Panc1 (cell line): Measurements from ENCODE around the gene CDK18. TPM values are rescaled to one million over a fixed set of nuclear protein-coding genes. Genes with fewer than 3 reads are reported as not detected.

Source experiments
- ATAC-seq: fragments of 200-7000 bp; cut with Tn5 transposase; 2 replicates; pipeline ENCODE4 v1.9.1; 2020; ENCODE audit warnings: mild to moderate bottlenecking, moderate library complexity
- BruUV-seq: library from RNA; stranded (reverse); fragments of 400-500 nt; replicated peaks from 2 replicates; lab custom pipeline; 2021; lab: Mats Ljungman, UMichigan
- CTCF ChIA-PET: fragments of 300-600 bp; sonication (Branson Sonifier 250); formaldehyde crosslinking; loops from one replicate; lab custom pipeline; 2022; ENCODE audit warnings: antibody characterized with exemption; lab: Charles Lee
- POLR2A ChIA-PET: fragments of 300-600 bp; sonication (Branson Sonifier 250); formaldehyde crosslinking; loops from one replicate; lab custom pipeline; 2022; ENCODE audit warnings: antibody characterized with exemption; lab: Charles Lee
- DNase-seq: peaks from one replicate; pipeline ENCODE4 v3.0.0-alpha.2; 2010; ENCODE audit warnings: low read depth, low spot score
- H3K27ac ChIP-seq: 2 replicates; pipeline ENCODE4 v1.5.1; 2011; ENCODE audit warnings: mild to moderate bottlenecking, low read length, inconsistent platforms
- H3K27me3 ChIP-seq: fragments of 200-500 bp; sonication (Bioruptor generic); 2 replicates; pipeline ENCODE4 v1.6.0; 2014; ENCODE audit warnings: low read length, inconsistent platforms; ENCODE audit not compliant: control insufficient read depth, insufficient read depth
- H3K36me3 ChIP-seq: fragments of 200-500 bp; sonication (Bioruptor generic); 2 replicates; pipeline ENCODE4 v1.5.1; 2014; ENCODE audit warnings: inconsistent platforms, mild to moderate bottlenecking, low read length, moderate library complexity; ENCODE audit not compliant: control insufficient read depth, insufficient read depth
- H3K4me1 ChIP-seq: 2 replicates; pipeline ENCODE4 v1.5.1; 2011; ENCODE audit warnings: inconsistent platforms, mild to moderate bottlenecking, low read length, moderate library complexity; ENCODE audit not compliant: control insufficient read depth, insufficient read depth
- H3K4me3 ChIP-seq, 2 experiments: 2 replicates each; pipeline ENCODE4 v1.5.1; 2011 to 2012; ENCODE audit warnings: low read depth in 2 of 2, low read length in 2 of 2, mild to moderate bottlenecking in 2 of 2, inconsistent platforms in 1 of 2, moderate library complexity in 1 of 2
- H3K9me3 ChIP-seq: fragments of 200-500 bp; sonication (Bioruptor generic); 2 replicates; pipeline ENCODE4 v1.5.1; 2014; ENCODE audit warnings: low read depth, mild to moderate bottlenecking, inconsistent platforms, low read length, moderate library complexity; ENCODE audit not compliant: control insufficient read depth, insufficient read depth
- POLR2AphosphoS5 ChIP-seq: IDR thresholded peaks from 2 replicates; pipeline ENCODE4 v1.6.1; 2012; ENCODE audit warnings: mild to moderate bottlenecking, low read depth, low read length, moderate library complexity
- SIN3A ChIP-seq: IDR thresholded peaks from 2 replicates; pipeline ENCODE4 v1.6.1; 2012; ENCODE audit warnings: low read depth, mild to moderate bottlenecking, low read length, moderate library complexity, borderline replicate concordance; ENCODE audit not compliant: insufficient read depth
- TCF7L2 ChIP-seq: IDR thresholded peaks from 2 replicates; pipeline ENCODE4 v1.6.1; 2011; ENCODE audit warnings: mild to moderate bottlenecking, low read depth, low read length, inconsistent platforms
- in situ Hi-C: cut with HindIII; loops from 2 replicates; pipeline ENCODE4 v1.10.0; 2016; ENCODE audit warnings: low sequenced_read_pairs, low pct_unique_long_range_greater_than_20kb
- intact Hi-C: fragments of 100-400 bp; cut with micrococcal nuclease; formaldehyde crosslinking; loops from one replicate; pipeline ENCODE4 v1.10.0; 2022; ENCODE audit not compliant: unreplicated experiment
- total RNA-seq: library from RNA; stranded (reverse); gene quantifications from one replicate; pipeline ENCODE4 v1.2.1, GENCODE V29; 2021; ENCODE audit not compliant: unreplicated experiment
- TF ChIP-seq, protein P1 (sequence below), 2 experiments: IDR thresholded peaks; 2 replicates each; pipeline ENCODE4 v1.6.1; 2011 to 2012; ENCODE audit warnings: low read depth in 2 of 2, control low read depth in 1 of 2, low read length in 1 of 2, mild to moderate bottlenecking in 1 of 2, moderate library complexity in 1 of 2; ENCODE audit not compliant: insufficient read depth in 1 of 2
- TF ChIP-seq, protein P2 (sequence below): fragments of 450-650 bp; IDR thresholded peaks from 2 replicates; pipeline ENCODE4 v1.5.1; 2017; ENCODE audit warnings: mild to moderate bottlenecking

CDK18 gene
- total RNA-seq, 1 experiment from 2014 or later, result 7.0 TPM

DNA sequence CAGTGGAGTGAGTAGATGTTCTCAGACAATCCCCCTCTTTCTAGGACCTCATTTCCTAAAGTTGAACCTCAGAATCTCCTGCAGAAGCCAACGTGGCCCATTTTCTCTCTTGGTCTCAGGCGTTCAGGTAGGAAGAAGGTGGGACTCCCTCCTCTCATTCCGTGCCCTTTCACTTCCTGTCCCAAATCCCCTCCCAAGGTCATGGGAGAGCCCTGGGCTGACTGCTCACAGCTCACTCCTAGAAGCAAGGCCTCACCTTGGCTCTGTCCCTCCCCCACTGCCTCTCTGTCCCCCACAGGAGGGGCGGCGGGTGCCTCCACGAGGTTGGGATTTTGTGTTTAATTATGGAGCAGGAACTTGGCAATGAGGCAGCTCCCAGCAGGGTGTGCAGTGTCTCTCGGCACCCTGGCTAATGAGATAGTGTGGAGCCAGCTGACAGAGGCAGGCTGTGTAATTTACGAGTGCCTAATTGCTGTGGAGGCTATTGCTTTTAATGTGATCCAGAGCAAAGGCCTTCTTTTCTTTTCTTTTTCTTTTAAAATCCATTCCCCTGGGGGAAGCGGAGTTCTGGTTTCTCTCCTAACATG, 9.1 kb upstream of the CDK18 start:
- DNase-seq, result no peak
- no peaks in the 10 kb centered on the region for H3K36me3 ChIP-seq
- BruUV-seq, result no TSS peak
- no peaks in the 10 kb centered on the region for H3K9me3 ChIP-seq
- H3K4me3 ChIP-seq, result no peak overlapping the region
- in situ Hi-C loops (no loop called here), intact Hi-C loops (no loop called here)
- ATAC-seq, result no peak
- no peak overlapping the region for H3K27ac ChIP-seq
- TF ChIP-seq, protein P1, sequence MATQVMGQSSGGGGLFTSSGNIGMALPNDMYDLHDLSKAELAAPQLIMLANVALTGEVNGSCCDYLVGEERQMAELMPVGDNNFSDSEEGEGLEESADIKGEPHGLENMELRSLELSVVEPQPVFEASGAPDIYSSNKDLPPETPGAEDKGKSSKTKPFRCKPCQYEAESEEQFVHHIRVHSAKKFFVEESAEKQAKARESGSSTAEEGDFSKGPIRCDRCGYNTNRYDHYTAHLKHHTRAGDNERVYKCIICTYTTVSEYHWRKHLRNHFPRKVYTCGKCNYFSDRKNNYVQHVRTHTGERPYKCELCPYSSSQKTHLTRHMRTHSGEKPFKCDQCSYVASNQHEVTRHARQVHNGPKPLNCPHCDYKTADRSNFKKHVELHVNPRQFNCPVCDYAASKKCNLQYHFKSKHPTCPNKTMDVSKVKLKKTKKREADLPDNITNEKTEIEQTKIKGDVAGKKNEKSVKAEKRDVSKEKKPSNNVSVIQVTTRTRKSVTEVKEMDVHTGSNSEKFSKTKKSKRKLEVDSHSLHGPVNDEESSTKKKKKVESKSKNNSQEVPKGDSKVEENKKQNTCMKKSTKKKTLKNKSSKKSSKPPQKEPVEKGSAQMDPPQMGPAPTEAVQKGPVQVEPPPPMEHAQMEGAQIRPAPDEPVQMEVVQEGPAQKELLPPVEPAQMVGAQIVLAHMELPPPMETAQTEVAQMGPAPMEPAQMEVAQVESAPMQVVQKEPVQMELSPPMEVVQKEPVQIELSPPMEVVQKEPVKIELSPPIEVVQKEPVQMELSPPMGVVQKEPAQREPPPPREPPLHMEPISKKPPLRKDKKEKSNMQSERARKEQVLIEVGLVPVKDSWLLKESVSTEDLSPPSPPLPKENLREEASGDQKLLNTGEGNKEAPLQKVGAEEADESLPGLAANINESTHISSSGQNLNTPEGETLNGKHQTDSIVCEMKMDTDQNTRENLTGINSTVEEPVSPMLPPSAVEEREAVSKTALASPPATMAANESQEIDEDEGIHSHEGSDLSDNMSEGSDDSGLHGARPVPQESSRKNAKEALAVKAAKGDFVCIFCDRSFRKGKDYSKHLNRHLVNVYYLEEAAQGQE (IDR thresholded peaks at IDR 0.05; ENCODE audit: insufficient read depth in 1 of 2, low read depth in 2 of 2, low read length in 1 of 2), result no peak
- no peak for TF ChIP-seq SIN3A
- no peak for TF ChIP-seq TCF7L2
- TF ChIP-seq, protein P2, sequence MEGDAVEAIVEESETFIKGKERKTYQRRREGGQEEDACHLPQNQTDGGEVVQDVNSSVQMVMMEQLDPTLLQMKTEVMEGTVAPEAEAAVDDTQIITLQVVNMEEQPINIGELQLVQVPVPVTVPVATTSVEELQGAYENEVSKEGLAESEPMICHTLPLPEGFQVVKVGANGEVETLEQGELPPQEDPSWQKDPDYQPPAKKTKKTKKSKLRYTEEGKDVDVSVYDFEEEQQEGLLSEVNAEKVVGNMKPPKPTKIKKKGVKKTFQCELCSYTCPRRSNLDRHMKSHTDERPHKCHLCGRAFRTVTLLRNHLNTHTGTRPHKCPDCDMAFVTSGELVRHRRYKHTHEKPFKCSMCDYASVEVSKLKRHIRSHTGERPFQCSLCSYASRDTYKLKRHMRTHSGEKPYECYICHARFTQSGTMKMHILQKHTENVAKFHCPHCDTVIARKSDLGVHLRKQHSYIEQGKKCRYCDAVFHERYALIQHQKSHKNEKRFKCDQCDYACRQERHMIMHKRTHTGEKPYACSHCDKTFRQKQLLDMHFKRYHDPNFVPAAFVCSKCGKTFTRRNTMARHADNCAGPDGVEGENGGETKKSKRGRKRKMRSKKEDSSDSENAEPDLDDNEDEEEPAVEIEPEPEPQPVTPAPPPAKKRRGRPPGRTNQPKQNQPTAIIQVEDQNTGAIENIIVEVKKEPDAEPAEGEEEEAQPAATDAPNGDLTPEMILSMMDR, result no peak
- no peak for TF ChIP-seq POLR2AphosphoS5
- H3K4me1 ChIP-seq, result no peaks in the 10 kb centered on the region
- no peaks in the 10 kb centered on the region for H3K27me3 ChIP-seq
- ChIA-PET POLR2A (interaction anchor here (0.5 kb wide), 1 partner anchor 38 kb away, joined by 7 read pairs; no protein-coding TSS in a partner anchor), CTCF (no interaction called here)

DNA sequence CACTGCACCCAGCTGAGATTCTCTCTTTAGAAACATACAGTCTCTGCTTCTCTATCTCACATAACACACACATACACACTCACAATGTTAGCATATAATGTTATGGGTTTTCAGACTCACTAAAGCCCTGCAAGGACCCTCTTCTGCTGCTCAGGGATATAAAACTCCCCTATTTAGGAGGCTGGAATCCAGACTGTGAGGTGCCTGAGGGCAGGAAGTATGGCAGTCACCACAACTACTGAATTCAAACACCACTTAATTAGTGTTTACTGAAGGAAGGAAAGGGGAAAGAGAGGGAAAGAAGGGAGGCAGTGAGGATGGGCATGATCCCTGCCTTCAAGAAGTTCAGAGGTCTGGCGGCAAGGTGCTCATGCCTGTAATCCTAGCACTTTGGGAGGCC, 7.8 kb upstream of the CDK18 start:
- intact Hi-C loops, result no loop called here

More for the DNA sequence above, 7.8 kb upstream of the CDK18 start:
- CTCF ChIA-PET, result no interaction called here
- Histone ChIP-seq H3K27ac (no peak overlapping the region), H3K4me3 (no peak overlapping the region), H3K27me3 (no peaks in the 10 kb centered on the region), H3K36me3 (no peaks in the 10 kb centered on the region), H3K4me1 (no peaks in the 10 kb centered on the region), H3K9me3 (no peaks in the 10 kb centered on the region)
- in situ Hi-C loops, result no loop called here
- DNase-seq, result no peak
- POLR2A ChIA-PET, result no interaction called here
- no TSS peak for BruUV-seq
- ATAC-seq, result no peak
- TF ChIP-seq, protein P2, result no peak
- TF ChIP-seq, protein P1 (IDR thresholded peaks at IDR 0.05; ENCODE audit: insufficient read depth in 1 of 2, low read depth in 2 of 2, low read length in 1 of 2), result no peak
- TF ChIP-seq TCF7L2 (no peak), SIN3A (no peak), POLR2AphosphoS5 (no peak)
